Measurements from ENCODE around the gene FADS6. TPM values are rescaled to one million over a fixed set of nuclear protein-coding genes. Genes with fewer than 3 reads are reported as not detected.
A peak's percentile ranks its signal among the peaks of the same experiment; 100 is the strongest.

Gene FADS6
- total and polyA plus RNA-seq, 2 of the 13 experiments (the other 11 are each of a cell fraction or from before 2014, with no cell fraction given) = 0.11 TPM

- no peak for TF ChIP-seq PCBP2 (optimal IDR thresholded peaks at IDR 0.05; ENCODE audit: low read depth, low read length, poor library complexity, severe bottlenecking)
- TF ChIP-seq HES4 (CRISPR knock-in tag; IDR thresholded peaks at IDR 0.05; ENCODE audit: borderline replicate concordance) = no peak
- no peak for TF ChIP-seq THYN1 (CRISPR knock-in tag; IDR thresholded peaks at IDR 0.05; ENCODE audit: borderline replicate concordance, low read depth)
- no peak for TF ChIP-seq U2AF2 (IDR thresholded peaks at IDR 0.05; ENCODE audit: low read depth, low read length)
- peak; percentile 78; the same call in 1 of the 2 replicates for TF ChIP-seq LBX2 (CRISPR knock-in tag; IDR thresholded peaks at IDR 0.05; ENCODE audit: borderline replicate concordance)
- TF ChIP-seq PAX8 (CRISPR knock-in tag; IDR thresholded peaks at IDR 0.05; ENCODE audit: borderline replicate concordance) = no peak
- no peak for TF ChIP-seq HOXA9 (CRISPR knock-in tag; IDR thresholded peaks at IDR 0.05; ENCODE audit: borderline replicate concordance)
- TF ChIP-seq GTF2F1 (IDR thresholded peaks at IDR 0.05; ENCODE audit: low read length) = no peak
- peak; percentile 38; the same call in 1 of the 2 replicates for TF ChIP-seq ZBTB34 (CRISPR knock-in tag; IDR thresholded peaks at IDR 0.05)
- no peak for TF ChIP-seq RARG (CRISPR knock-in tag; IDR thresholded peaks at IDR 0.05; ENCODE audit: low read depth)
- no peak for TF ChIP-seq UBTF (CRISPR knock-in tag; IDR thresholded peaks at IDR 0.05)
- TF ChIP-seq ZNF776 (CRISPR knock-in tag; IDR thresholded peaks at IDR 0.05) = no peak
- TF ChIP-seq ZBED4 (CRISPR knock-in tag; IDR thresholded peaks at IDR 0.05; ENCODE audit: borderline replicate concordance) = peak; percentile 86; the same call in 1 of the 2 replicates
- TF ChIP-seq HOMEZ (CRISPR knock-in tag; IDR thresholded peaks at IDR 0.05; ENCODE audit: low read depth) = no peak
- TF ChIP-seq KDM3A (CRISPR knock-in tag; IDR thresholded peaks at IDR 0.05; ENCODE audit: low read depth) = peak; percentile 88
- TF ChIP-seq ZNF570 (CRISPR knock-in tag; IDR thresholded peaks at IDR 0.05; ENCODE audit: borderline replicate concordance) = no peak
- no peak for TF ChIP-seq ZNF10 (CRISPR knock-in tag; IDR thresholded peaks at IDR 0.05; ENCODE audit: borderline replicate concordance, low read depth)
- TF ChIP-seq, protein P1, sequence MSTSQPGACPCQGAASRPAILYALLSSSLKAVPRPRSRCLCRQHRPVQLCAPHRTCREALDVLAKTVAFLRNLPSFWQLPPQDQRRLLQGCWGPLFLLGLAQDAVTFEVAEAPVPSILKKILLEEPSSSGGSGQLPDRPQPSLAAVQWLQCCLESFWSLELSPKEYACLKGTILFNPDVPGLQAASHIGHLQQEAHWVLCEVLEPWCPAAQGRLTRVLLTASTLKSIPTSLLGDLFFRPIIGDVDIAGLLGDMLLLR (CRISPR knock-in tag; IDR thresholded peaks at IDR 0.05) = peak; percentile 39; the same call in 1 of the 2 replicates
Observed at GRCh38 chr17:74923538-74924249, 30.3 kb upstream of the FADS6 start (continued).
